PC-9 (cell line): Measurements from ENCODE around the gene ZNF699. TPM values are rescaled to one million over a fixed set of nuclear protein-coding genes. Genes with fewer than 3 reads are reported as not detected.
"Not testable (repeated sequence)": the region's sequence is repeated elsewhere in the genome, so short reads cannot be mapped to it uniquely, and the experiment has no call there.

Experiments
- BruUV-seq: library from RNA; stranded (reverse); fragments of 400-500 nt; replicated peaks from 2 replicates; lab custom pipeline; 2021; lab: Mats Ljungman, UMichigan
- CTCF ChIA-PET: fragments of 300-600 bp; sonication (Branson Sonifier 250); formaldehyde crosslinking; loops from one replicate; lab custom pipeline; 2022; ENCODE audit warnings: antibody characterized with exemption; lab: Charles Lee
- POLR2A ChIA-PET: fragments of 300-600 bp; sonication (Branson Sonifier 250); formaldehyde crosslinking; loops from one replicate; lab custom pipeline; 2022; ENCODE audit warnings: antibody characterized with exemption; ENCODE audit not compliant: unreplicated experiment; lab: Charles Lee
- DNase-seq, 2 experiments: peaks; one replicate each; pipeline versions ENCODE4 v3.0.0 to v3.0.0-alpha.2; 2015 to 2022; ENCODE audit warnings: mixed read lengths in 1 of 2
- H2AFZ ChIP-seq: fragments of 200-600 bp; sonication (generic); 2 replicates; pipeline ENCODE4 v1.8.1; 2017; ENCODE audit warnings: antibody characterized with exemption
- H3F3A ChIP-seq: fragments of 200-600 bp; sonication (generic); 2 replicates; pipeline ENCODE4 v1.8.1; 2017; ENCODE audit warnings: antibody characterized with exemption, mild to moderate bottlenecking, low read depth; ENCODE audit not compliant: insufficient read depth
- H3K27ac ChIP-seq: fragments of 200-600 bp; sonication (generic); 2 replicates; pipeline ENCODE4 v1.6.1; 2016; ENCODE audit warnings: mixed run types
- H3K27me3 ChIP-seq: fragments of 200-600 bp; sonication (generic); 2 replicates; pipeline ENCODE4 v1.6.1; 2016; ENCODE audit warnings: low read depth, mixed run types; ENCODE audit not compliant: insufficient read depth
- H3K36me3 ChIP-seq: fragments of 200-600 bp; sonication (generic); 2 replicates; pipeline ENCODE4 v1.6.1; 2016; ENCODE audit warnings: low read depth, mixed run types
- H3K4me1 ChIP-seq: fragments of 200-600 bp; sonication (generic); replicated peaks from 2 replicates; pipeline ENCODE4 v1.6.1; 2016; ENCODE audit warnings: mixed run types; ENCODE audit not compliant: insufficient read depth
- H3K4me2 ChIP-seq: fragments of 200-600 bp; sonication (generic); 2 replicates; pipeline ENCODE4 v1.6.1; 2017; ENCODE audit warnings: mixed run types
- H3K4me3 ChIP-seq: fragments of 200-600 bp; sonication (generic); 2 replicates; pipeline ENCODE4 v1.6.1; 2016; ENCODE audit warnings: mixed run types
- H3K79me2 ChIP-seq: fragments of 200-600 bp; sonication (generic); 2 replicates; pipeline ENCODE4 v1.6.1; 2017; ENCODE audit warnings: low read depth, mixed run types
- H3K9me2 ChIP-seq: fragments of 200-600 bp; sonication (generic); 2 replicates; pipeline ENCODE4 v1.8.1; 2017; ENCODE audit warnings: mild to moderate bottlenecking; ENCODE audit not compliant: insufficient read depth
- H3K9me3 ChIP-seq: fragments of 200-600 bp; sonication (generic); 2 replicates; pipeline ENCODE4 v1.8.1; 2016; ENCODE audit warnings: low read depth; ENCODE audit not compliant: insufficient read depth
- H4K20me1 ChIP-seq: fragments of 200-600 bp; sonication (generic); 2 replicates; pipeline ENCODE4 v1.8.1; 2017; ENCODE audit not compliant: insufficient read depth
- CTCF ChIP-seq: fragments of 200-600 bp; sonication (generic); conservative IDR thresholded peaks from 2 replicates; pipeline ENCODE4 v1.6.1; 2017; ENCODE audit warnings: mixed run types, antibody characterized with exemption, mild to moderate bottlenecking, moderate library complexity
- EZH2 ChIP-seq: fragments of 200-600 bp; sonication (generic); IDR thresholded peaks from 2 replicates; pipeline ENCODE4 v1.8.0; 2017; ENCODE audit warnings: antibody characterized with exemption, low read depth
- intact Hi-C: fragments of 100-400 bp; cut with micrococcal nuclease; formaldehyde crosslinking; loops from one replicate; pipeline ENCODE4 v1.10.0; 2022; ENCODE audit not compliant: unreplicated experiment
- total RNA-seq: library from RNA; stranded (reverse); gene quantifications from 2 replicates; pipeline ENCODE4 v1.2.3, GENCODE V29; 2021

Gene ZNF699
- total RNA-seq, 1 experiment from 2014 or later = 2.2 TPM

GRCh38 chr19:9321756-9322155 lies 12.1 kb upstream of the ZNF699 start:
- POLR2A ChIA-PET = interaction anchor here (0.6 kb wide), 1 partner anchor 813 kb away, joined by 3 read pairs; no protein-coding TSS in a partner anchor
- BruUV-seq = not testable (repeated sequence)

DNA sequence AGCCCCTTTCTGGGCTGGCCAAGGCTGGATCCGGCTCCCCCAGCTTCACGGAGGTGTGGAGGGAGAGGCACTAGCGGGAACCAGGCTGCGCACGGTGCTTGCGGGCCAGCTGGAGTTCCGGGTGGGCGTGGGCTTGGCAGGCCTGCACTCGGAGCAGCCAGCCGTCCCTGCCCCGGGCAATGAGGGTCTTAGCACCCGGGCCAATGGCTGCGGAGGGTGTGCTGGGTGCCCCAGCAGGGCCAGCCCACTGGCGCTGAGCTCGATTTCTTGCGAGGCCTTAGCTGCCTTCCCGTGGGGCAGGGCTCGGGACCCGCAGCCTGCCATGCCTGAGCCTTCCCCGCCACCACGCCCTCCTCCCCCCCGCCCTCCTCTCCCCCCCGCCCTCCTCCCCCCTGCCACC lies 11.7 kb upstream of the ZNF699 start:
- peaks cover 10% of the 10 kb centered on the region for H3K79me2 ChIP-seq
- no peak overlapping the region for H3K4me3 ChIP-seq
- peaks cover 20% of the 10 kb centered on the region for H3F3A ChIP-seq
- H3K36me3 ChIP-seq = peaks cover 12% of the 10 kb centered on the region; the same call in 1 of the 2 replicates
- POLR2A ChIA-PET = no interaction called here
- H3K27me3 ChIP-seq = peaks cover 10% of the 10 kb centered on the region; the same call in 1 of the 2 replicates
- H3K4me2 ChIP-seq = no peak overlapping the region
- H3K4me1 ChIP-seq = peaks cover 6% of the 10 kb centered on the region
- no peaks in the 10 kb centered on the region for H4K20me1 ChIP-seq
- no TSS peak for BruUV-seq
- H3K9me2 ChIP-seq = no peaks in the 10 kb centered on the region
- intact Hi-C loops = loop anchor here (5.0 kb wide), 1 partner anchor 86 kb away; no protein-coding TSS in a partner anchor
- H3K27ac ChIP-seq = no peak overlapping the region
- no peak overlapping the region for H2AFZ ChIP-seq
- no peak for DNase-seq
- peaks cover 22% of the 10 kb centered on the region for H3K9me3 ChIP-seq
- CTCF ChIA-PET = no interaction called here
- TF ChIP-seq CTCF (no peak), EZH2 (no peak)

More at GRCh38 chr19:9321756-9322155, 12.1 kb upstream of the ZNF699 start:
- H3K27ac ChIP-seq, H3K4me1 ChIP-seq, H3K9me2 ChIP-seq, H2AFZ ChIP-seq, DNase-seq, H3K4me3 ChIP-seq, CTCF ChIA-PET, H3K4me2 ChIP-seq, H4K20me1 ChIP-seq: not testable (repeated sequence)
- intact Hi-C loops = loop anchor here (5.0 kb wide), 1 partner anchor 86 kb away; no protein-coding TSS in a partner anchor
- Histone ChIP-seq H3F3A (peaks cover 20% of the 10 kb centered on the region), H3K79me2 (peaks cover 10% of the 10 kb centered on the region), H3K36me3 (peaks cover 12% of the 10 kb centered on the region; the same call in 1 of the 2 replicates), H3K27me3 (peaks cover 10% of the 10 kb centered on the region; the same call in 1 of the 2 replicates), H3K9me3 (peaks cover 22% of the 10 kb centered on the region)

DNA sequence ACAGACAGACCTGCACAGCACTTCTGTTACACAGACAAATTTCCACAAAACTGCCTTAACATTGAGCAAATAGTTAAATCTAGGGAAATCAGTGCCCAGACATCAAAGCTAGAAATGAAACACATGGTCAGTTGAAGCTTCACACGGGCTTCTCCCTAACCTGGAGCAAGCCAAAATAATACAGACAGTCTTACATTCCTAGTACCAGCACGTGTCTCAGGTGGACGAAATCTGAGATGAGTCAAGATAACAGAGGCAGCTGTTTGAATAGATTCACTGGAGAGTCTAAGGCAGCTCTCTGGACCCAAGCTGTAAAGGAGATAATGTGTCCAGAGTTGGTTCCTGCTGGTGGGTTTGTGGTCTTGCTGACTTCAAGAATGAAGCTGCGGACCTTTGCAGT lies 4.1 kb upstream of the ZNF699 start:
- H3K4me1 ChIP-seq = 0 out of 2 replicates have a peak, but pooled peaks cover 8% of the 10 kb centered on the region
- DNase-seq = no peak
- H3K4me2 ChIP-seq = no peak overlapping the region
- H4K20me1 ChIP-seq = no peaks in the 10 kb centered on the region
- H3K27me3 ChIP-seq = peaks cover 10% of the 10 kb centered on the region; the same call in 1 of the 2 replicates
- TF ChIP-seq EZH2 = no peak
- no peak for TF ChIP-seq CTCF
- POLR2A ChIA-PET = no interaction called here
- no peaks in the 10 kb centered on the region for H3K36me3 ChIP-seq
- no peak overlapping the region for H2AFZ ChIP-seq
- H3K9me2 ChIP-seq = no peaks in the 10 kb centered on the region
- intact Hi-C loops = loop anchor here (10.0 kb wide), 1 partner anchor 481 kb away; no protein-coding TSS in a partner anchor
- H3K9me3 ChIP-seq = peaks cover 7% of the 10 kb centered on the region; the same call in 1 of the 2 replicates
- no peak overlapping the region for H3K4me3 ChIP-seq
- no peak overlapping the region for H3K27ac ChIP-seq
- BruUV-seq = no TSS peak
- peaks cover 13% of the 10 kb centered on the region; the same call in 1 of the 2 replicates for H3F3A ChIP-seq
- CTCF ChIA-PET = interaction anchor here (0.9 kb wide), 1 partner anchor 10 kb away, joined by 3 read pairs; the partner anchor contains the start of gene ZNF559
- H3K79me2 ChIP-seq = no peaks in the 10 kb centered on the region
